HepG2 (cell line): ENCODE measurements around the gene RAC3. TPM values are rescaled to one million over a fixed set of nuclear protein-coding genes. Genes with fewer than 3 reads are reported as not detected.

Experiments used
- AGO2 ChIP-seq: fragments of 200-400 bp; formaldehyde crosslinking; optimal IDR thresholded peaks from 2 replicates; pipeline ENCODE3; 2017; ENCODE audit warnings: mild to moderate bottlenecking, low read depth, low read length, moderate library complexity
- ATAD3A ChIP-seq: sonication (generic); formaldehyde crosslinking; IDR thresholded peaks from 2 replicates; pipeline ENCODE4 v1.4.0; 2020; ENCODE audit warnings: missing genetic modification reagents
- ATF7-NPFF ChIP-seq: sonication (generic); formaldehyde crosslinking; IDR thresholded peaks from 2 replicates; pipeline ENCODE4 v1.8.1; 2023; ENCODE audit warnings: mild to moderate bottlenecking, low read depth, missing genetic modification reagents, moderate library complexity
- DRAP1 ChIP-seq: IDR thresholded peaks from 2 replicates; pipeline ENCODE4 v1.6.1; 2016; ENCODE audit warnings: missing genetic modification reagents, missing compliant biosample characterization
- DZIP1 ChIP-seq: sonication (generic); formaldehyde crosslinking; IDR thresholded peaks from 2 replicates; pipeline ENCODE4 v1.5.0; 2020; ENCODE audit warnings: mild to moderate bottlenecking, missing genetic modification reagents
- GMEB2 ChIP-seq: IDR thresholded peaks from 2 replicates; pipeline ENCODE4 v1.6.1; 2016; ENCODE audit warnings: missing biosample characterization, missing genetic modification reagents, low read depth
- HNF4A ChIP-seq: sonication (generic); formaldehyde crosslinking; IDR thresholded peaks from 2 replicates; pipeline ENCODE4 v1.4.0; 2020; ENCODE audit warnings: missing genetic modification reagents
- HOXA7 ChIP-seq: sonication (generic); formaldehyde crosslinking; IDR thresholded peaks from 2 replicates; pipeline ENCODE4 v1.8.1; 2022; ENCODE audit warnings: mild to moderate bottlenecking, missing genetic modification reagents, moderate library complexity
- KDM5A ChIP-seq: fragments of 200-600 bp; sonication (generic); IDR thresholded peaks from 2 replicates; pipeline ENCODE4 v1.7.0; 2018; ENCODE audit warnings: antibody characterized with exemption, mild to moderate bottlenecking, low read length, borderline replicate concordance
- MTF2 ChIP-seq: sonication (generic); formaldehyde crosslinking; IDR thresholded peaks from 2 replicates; pipeline ENCODE4 v1.5.0; 2020; ENCODE audit warnings: missing genetic modification reagents, borderline replicate concordance
- RELA ChIP-seq: sonication (generic); formaldehyde crosslinking; IDR thresholded peaks from 2 replicates; pipeline ENCODE4 v1.4.0; 2020; ENCODE audit warnings: missing genetic modification reagents
- ZNF10 ChIP-seq: sonication (generic); formaldehyde crosslinking; IDR thresholded peaks from 2 replicates; pipeline ENCODE4 v1.4.0; 2020; ENCODE audit warnings: mild to moderate bottlenecking, low read depth, missing genetic modification reagents, borderline replicate concordance
- ZNF317 ChIP-seq: sonication (generic); formaldehyde crosslinking; IDR thresholded peaks from 2 replicates; pipeline ENCODE4 v1.5.0; 2020; ENCODE audit warnings: mild to moderate bottlenecking, missing genetic modification reagents
- ZNF75D ChIP-seq: sonication (generic); formaldehyde crosslinking; IDR thresholded peaks from 2 replicates; pipeline ENCODE4 v1.8.1; 2023; ENCODE audit warnings: missing genetic modification reagents, mild to moderate bottlenecking, borderline replicate concordance
- polyA plus RNA-seq, 8 experiments: library from polyadenylated mRNA; depleted of rRNA in 3 of 8; stranded (reverse) in 7 of 8; unstranded in 1 of 8; fragments of >200 nt; fragmentation: Illumina TruSeq in 4 of 8; extraction: Trizol in 4 of 8; gene quantifications; 2 replicates each; pipeline versions ENCODE4 v1.2.1 to v1.2.3, GENCODE V29; 2011 to 2016; ENCODE audit warnings: low read depth in 4 of 8, missing spikeins in 1 of 8, mixed read lengths in 1 of 8; ENCODE audit not compliant: insufficient read depth in 1 of 8
- total RNA-seq, 5 experiments: library from RNA; depleted of rRNA; stranded (reverse); fragments of >200 nt; fragmentation: Illumina TruSeq; extraction: Trizol; gene quantifications; 2 replicates each; pipeline ENCODE4 v1.2.3, GENCODE V29; 2016; ENCODE audit warnings: low read depth in 1 of 5
- TF ChIP-seq, protein P1 (sequence below): sonication (generic); formaldehyde crosslinking; conservative IDR thresholded peaks from 2 replicates; pipeline ENCODE4 v1.8.0; 2022; ENCODE audit warnings: mild to moderate bottlenecking, moderate library complexity, missing genetic modification reagents
- TF ChIP-seq, protein P2 (sequence below): IDR thresholded peaks from 2 replicates; pipeline ENCODE4 v1.6.1; 2016; ENCODE audit warnings: mild to moderate bottlenecking

Gene RAC3
- total and polyA plus RNA-seq, 2 of the 13 experiments (the other 11 are each of a cell fraction or from before 2014, with no cell fraction given): 10.5 to 21.3 TPM

GRCh38 chr17:82003411-82004381 is 27.8 kb upstream of the RAC3 start (continued):
- TF ChIP-seq RELA (CRISPR knock-in tag) (no peak), KDM5A (no peak), DZIP1 (no peak), ATAD3A (CRISPR knock-in tag) (no peak), ZNF317 (no peak), HNF4A (CRISPR knock-in tag) (no peak), ZNF10 (no peak), DRAP1 (peak; percentile 27; the same call in 1 of the 2 replicates), AGO2 (peak; percentile 98), ZNF75D (CRISPR knock-in tag) (0 out of 2 replicates have a peak, but pooled peaks have one; percentile 28), HOXA7 (CRISPR knock-in tag) (no peak), ATF7-NPFF (CRISPR knock-in tag) (peak; percentile 63; the same call in 1 of the 2 replicates), GMEB2 (no peak), MTF2 (CRISPR knock-in tag) (no peak)
- TF ChIP-seq, protein P1, sequence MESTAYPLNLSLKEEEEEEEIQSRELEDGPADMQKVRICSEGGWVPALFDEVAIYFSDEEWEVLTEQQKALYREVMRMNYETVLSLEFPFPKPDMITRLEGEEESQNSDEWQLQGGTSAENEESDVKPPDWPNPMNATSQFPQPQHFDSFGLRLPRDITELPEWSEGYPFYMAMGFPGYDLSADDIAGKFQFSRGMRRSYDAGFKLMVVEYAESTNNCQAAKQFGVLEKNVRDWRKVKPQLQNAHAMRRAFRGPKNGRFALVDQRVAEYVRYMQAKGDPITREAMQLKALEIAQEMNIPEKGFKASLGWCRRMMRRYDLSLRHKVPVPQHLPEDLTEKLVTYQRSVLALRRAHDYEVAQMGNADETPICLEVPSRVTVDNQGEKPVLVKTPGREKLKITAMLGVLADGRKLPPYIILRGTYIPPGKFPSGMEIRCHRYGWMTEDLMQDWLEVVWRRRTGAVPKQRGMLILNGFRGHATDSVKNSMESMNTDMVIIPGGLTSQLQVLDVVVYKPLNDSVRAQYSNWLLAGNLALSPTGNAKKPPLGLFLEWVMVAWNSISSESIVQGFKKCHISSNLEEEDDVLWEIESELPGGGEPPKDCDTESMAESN (CRISPR knock-in tag): peak; percentile 74
- TF ChIP-seq, protein P2, sequence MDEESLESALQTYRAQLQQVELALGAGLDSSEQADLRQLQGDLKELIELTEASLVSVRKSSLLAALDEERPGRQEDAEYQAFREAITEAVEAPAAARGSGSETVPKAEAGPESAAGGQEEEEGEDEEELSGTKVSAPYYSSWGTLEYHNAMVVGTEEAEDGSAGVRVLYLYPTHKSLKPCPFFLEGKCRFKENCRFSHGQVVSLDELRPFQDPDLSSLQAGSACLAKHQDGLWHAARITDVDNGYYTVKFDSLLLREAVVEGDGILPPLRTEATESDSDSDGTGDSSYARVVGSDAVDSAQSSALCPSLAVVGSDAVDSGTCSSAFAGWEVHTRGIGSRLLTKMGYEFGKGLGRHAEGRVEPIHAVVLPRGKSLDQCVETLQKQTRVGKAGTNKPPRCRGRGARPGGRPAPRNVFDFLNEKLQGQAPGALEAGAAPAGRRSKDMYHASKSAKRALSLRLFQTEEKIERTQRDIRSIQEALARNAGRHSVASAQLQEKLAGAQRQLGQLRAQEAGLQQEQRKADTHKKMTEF (CRISPR knock-in tag): peak; percentile 91
